HCT116 (cell line): Measurements from ENCODE around the gene ITPR1. TPM values are rescaled to one million over a fixed set of nuclear protein-coding genes. Genes with fewer than 3 reads are reported as not detected.

Experiments used
- ATAC-seq: fragments of 200-7000 bp; cut with Tn5 transposase; 2 replicates; pipeline ENCODE4 v1.9.1; 2020; ENCODE audit warnings: mild to moderate bottlenecking, moderate library complexity
- BruUV-seq: library from RNA; stranded (reverse); fragments of 400-500 nt; replicated peaks from 2 replicates; lab custom pipeline; 2021; lab: Mats Ljungman, UMichigan
- CTCF ChIA-PET: fragments of 300-600 bp; sonication (Branson Sonifier 250); formaldehyde crosslinking; loops from one replicate; lab custom pipeline; 2021; ENCODE audit warnings: antibody characterized with exemption; lab: Charles Lee
- POLR2A ChIA-PET: fragments of 300-600, 350-600 bp; sonication (Branson Sonifier 250); formaldehyde crosslinking; loops from one replicate; lab custom pipeline; 2021; ENCODE audit warnings: antibody characterized with exemption; lab: Charles Lee
- RAD21 ChIA-PET, 2 experiments: fragments of 300-600 bp; sonication (Branson Sonifier 250); formaldehyde crosslinking; loops; one replicate each; lab custom pipeline; 2023; ENCODE audit warnings: low total read pairs in 2 of 2; ENCODE audit not compliant: uncharacterized antibody in 2 of 2, unreplicated experiment in 2 of 2, low non-redundant PET in 1 of 2; lab: Charles Lee
- DNase-seq: peaks from one replicate; pipeline ENCODE4 v3.0.0-alpha.2; 2010; ENCODE audit warnings: low read depth, low spot score
- H2AFZ ChIP-seq: fragments of 200-600 bp; shearing (Covaris generic), sonication (generic); 2 replicates; pipeline ENCODE4 v1.6.1; 2017; ENCODE audit warnings: low read depth, mixed run types, mixed read lengths, antibody characterized with exemption, low read length; ENCODE audit not compliant: poor library complexity, severe bottlenecking
- H3K27ac ChIP-seq: 2 replicates; pipeline ENCODE4 v1.5.1; 2012; ENCODE audit warnings: low read depth, low read length
- H3K27me3 ChIP-seq: fragments of 200-600 bp; sonication (generic); 2 replicates; pipeline ENCODE4 v1.6.1; 2016; ENCODE audit warnings: mixed run types, low read length, mixed read lengths; ENCODE audit not compliant: insufficient read depth
- H3K36me3 ChIP-seq, 2 experiments: fragments of 200-500 bp in 1 of 2; fragments of 200-600 bp in 1 of 2; sonication (Bioruptor generic) in 1 of 2; sonication (generic) in 1 of 2; 2 replicates each; pipeline versions ENCODE4 v1.5.1 to v1.6.1; 2014 to 2016; ENCODE audit warnings: low read length in 2 of 2, inconsistent platforms in 1 of 2, mixed read lengths in 1 of 2, mixed run types in 1 of 2; ENCODE audit not compliant: insufficient read depth in 2 of 2, control insufficient read depth in 1 of 2
- H3K4me1 ChIP-seq, 2 experiments: fragments of 200-600 bp in 1 of 2; sonication (generic) in 1 of 2; 2 replicates each; pipeline versions ENCODE4 v1.5.1 to v1.6.1; 2012 to 2017; ENCODE audit warnings: low read length in 2 of 2, inconsistent platforms in 1 of 2, mild to moderate bottlenecking in 1 of 2, mixed read lengths in 1 of 2, mixed run types in 1 of 2, moderate library complexity in 1 of 2; ENCODE audit not compliant: insufficient read depth in 2 of 2, control insufficient read depth in 1 of 2
- H3K4me2 ChIP-seq: fragments of 200-600 bp; sonication (generic); 2 replicates; pipeline ENCODE4 v1.6.1; 2017; ENCODE audit warnings: mixed run types, low read length, mixed read lengths
- H3K4me3 ChIP-seq, 2 experiments: fragments of 200-600 bp in 1 of 2; sonication (generic) in 1 of 2; replicated peaks in 1 of 2; 2 replicates each; pipeline ENCODE4 v1.5.1; 2011 to 2016; ENCODE audit warnings: low read length in 2 of 2, control low read depth in 1 of 2, low read depth in 1 of 2, mild to moderate bottlenecking in 1 of 2, mixed read lengths in 1 of 2, mixed run types in 1 of 2
- H3K79me2 ChIP-seq: fragments of 200-600 bp; sonication (generic); 2 replicates; pipeline ENCODE4 v1.6.1; 2017; ENCODE audit warnings: mild to moderate bottlenecking, mixed run types, low read length, moderate library complexity, mixed read lengths; ENCODE audit not compliant: insufficient read depth
- H3K9ac ChIP-seq: fragments of 200-600 bp; sonication (generic); 2 replicates; pipeline ENCODE4 v1.6.1; 2016; ENCODE audit warnings: low read length, mixed read lengths
- H3K9me2 ChIP-seq: fragments of 200-600 bp; sonication (generic), shearing (Covaris generic); 2 replicates; pipeline ENCODE4 v1.6.1; 2017; ENCODE audit warnings: mixed run types, mild to moderate bottlenecking, moderate library complexity; ENCODE audit not compliant: insufficient read depth
- H3K9me3 ChIP-seq, 2 experiments: fragments of 200-500 bp in 1 of 2; fragments of 200-600 bp in 1 of 2; sonication (Bioruptor generic) in 1 of 2; sonication (generic) in 1 of 2; 2 replicates each; pipeline ENCODE4 v1.6.1; 2014 to 2017; ENCODE audit warnings: low read length in 2 of 2, mixed read lengths in 2 of 2, inconsistent platforms in 1 of 2, low read depth in 1 of 2, mild to moderate bottlenecking in 1 of 2, mixed run types in 1 of 2, moderate library complexity in 1 of 2; ENCODE audit not compliant: control insufficient read depth in 1 of 2, insufficient read depth in 1 of 2
- H4K20me1 ChIP-seq: fragments of 200-600 bp; sonication (generic), shearing (Covaris generic); 2 replicates; pipeline ENCODE4 v1.6.1; 2017; ENCODE audit warnings: mixed run types, mild to moderate bottlenecking, moderate library complexity; ENCODE audit not compliant: insufficient read depth
- ATF3 ChIP-seq: IDR thresholded peaks from 2 replicates; pipeline ENCODE4 v1.6.1; 2012
- CEBPB ChIP-seq: IDR thresholded peaks from 2 replicates; pipeline ENCODE4 v1.6.1; 2012; ENCODE audit warnings: low read depth
- CTCF ChIP-seq, 3 experiments: fragments of 200-600 bp in 1 of 3; sonication (generic) in 1 of 3; IDR thresholded peaks in 2 of 3; conservative IDR thresholded peaks in 1 of 3; 2 replicates each; pipeline ENCODE4 v1.5.1; 2012 to 2017; ENCODE audit warnings: low read depth in 2 of 3, low read length in 2 of 3, antibody characterized with exemption in 1 of 3, borderline replicate concordance in 1 of 3, control low read depth in 1 of 3, mild to moderate bottlenecking in 1 of 3, mixed read lengths in 1 of 3, mixed run types in 1 of 3, moderate library complexity in 1 of 3; ENCODE audit not compliant: insufficient read depth in 1 of 3
- ELF1 ChIP-seq: IDR thresholded peaks from 2 replicates; pipeline ENCODE4 v1.6.1; 2012; ENCODE audit warnings: low read depth, borderline replicate concordance
- EZH2 ChIP-seq: fragments of 200-600 bp; sonication (generic); IDR thresholded peaks from 2 replicates; pipeline ENCODE4 v1.6.1; 2017; ENCODE audit warnings: antibody characterized with exemption, mixed run types
- EZH2phosphoT487 ChIP-seq: fragments of 200-600 bp; IDR thresholded peaks from 2 replicates; pipeline ENCODE4 v1.6.1; 2018; ENCODE audit warnings: antibody characterized with exemption, borderline replicate concordance
- FOSL1 ChIP-seq: IDR thresholded peaks from 2 replicates; pipeline ENCODE4 v1.6.1; 2012; ENCODE audit warnings: low read depth
- POLR2A ChIP-seq: IDR thresholded peaks from 2 replicates; pipeline ENCODE4 v1.7.0; 2011; ENCODE audit warnings: borderline replicate concordance; ENCODE audit not compliant: insufficient read depth, insufficient read length; ENCODE audit errors: extremely low read depth
- REST ChIP-seq: IDR thresholded peaks from 2 replicates; pipeline ENCODE4 v1.6.1; 2012; ENCODE audit warnings: low read depth
- YY1 ChIP-seq: IDR thresholded peaks from 2 replicates; pipeline ENCODE4 v1.6.1; 2011; ENCODE audit warnings: low read length, low read depth, moderate library complexity, mild to moderate bottlenecking; ENCODE audit not compliant: insufficient replicate concordance; ENCODE audit errors: extremely low read depth
- ZBTB33 ChIP-seq: IDR thresholded peaks from 2 replicates; pipeline ENCODE4 v1.6.1; 2011; ENCODE audit warnings: mild to moderate bottlenecking, low read length, moderate library complexity; ENCODE audit not compliant: insufficient replicate concordance; ENCODE audit errors: extremely low read depth
- ZFX ChIP-seq: fragments of 450-650 bp; IDR thresholded peaks from 2 replicates; pipeline ENCODE4 v1.6.1; 2017
- ZNF274 ChIP-seq: fragments of 200-500 bp; sonication (Bioruptor generic); IDR thresholded peaks from 2 replicates; pipeline ENCODE4 v1.6.1; 2014; ENCODE audit warnings: mild to moderate bottlenecking, low read depth, low read length, inconsistent platforms
- intact Hi-C: fragments of 100-400 bp; cut with micrococcal nuclease; formaldehyde crosslinking; loops from 2 replicates; pipeline ENCODE4 v1.10.0; 2022
- total RNA-seq: library from RNA; stranded (reverse); gene quantifications from one replicate; pipeline ENCODE4 v1.2.1, GENCODE V29; 2021; ENCODE audit not compliant: unreplicated experiment

ITPR1 gene
- total RNA-seq, 1 experiment from 2014 or later, result 9.2 TPM

- no peak overlapping the region for H3K27ac ChIP-seq
- H3K4me1 ChIP-seq, result no peaks in the 10 kb centered on the region
- ATAC-seq (no peak), DNase-seq (no peak)
- POLR2A ChIA-PET, result no interaction called here
- no peak overlapping the region for H3K9ac ChIP-seq
- H3K4me2 ChIP-seq, result no peak overlapping the region
- H3K79me2 ChIP-seq, result no peaks in the 10 kb centered on the region
- H3K9me2 ChIP-seq, result no peaks in the 10 kb centered on the region
- no peaks in the 10 kb centered on the region for H4K20me1 ChIP-seq
- RAD21 ChIA-PET, result no interaction called here
- no peak overlapping the region for H3K4me3 ChIP-seq
- no peaks in the 10 kb centered on the region for H3K9me3 ChIP-seq
- no peak overlapping the region for H2AFZ ChIP-seq
- BruUV-seq, result no TSS peak
- intact Hi-C loops, result no loop called here
- CTCF ChIA-PET, result no interaction called here
- no peaks in the 10 kb centered on the region for H3K27me3 ChIP-seq
- TF ChIP-seq ZFX (no peak), YY1 (no peak), POLR2A (no peak), ZNF274 (no peak), FOSL1 (no peak), ZBTB33 (no peak), EZH2phosphoT487 (no peak), ELF1 (no peak), ATF3 (no peak), EZH2 (no peak), CTCF (IDR thresholded peaks at IDR 0.05 in 2 of 3, conservative IDR thresholded peaks at IDR 0.05 in 1 of 3; ENCODE audit: borderline replicate concordance in 1 of 3, insufficient read depth in 1 of 3, low read depth in 2 of 3, low read length in 2 of 3) (no peak), REST (no peak), CEBPB (no peak)
- no peaks in the 10 kb centered on the region for H3K36me3 ChIP-seq
Observed at GRCh38 chr3:4758249-4758860, 265.2 kb downstream of the ITPR1 start.
